ENCODE results near the gene USP32. TPM values are rescaled to one million over a fixed set of nuclear protein-coding genes. Genes with fewer than 3 reads are reported as not detected.

Gene USP32
- polyA plus RNA-seq, 4 donors = 31.8 to 44.2 (median 42.3) TPM

- DNase-seq (ENCODE audit: low read depth in 4 of 4, low spot score in 3 of 4) = no peak
Measured at GRCh38 chr17:60304502-60304901, 87.4 kb downstream of the USP32 start.

GRCh38 chr17:60303406-60304099 lies 88.4 kb downstream of the USP32 start:
- no peak for DNase-seq (ENCODE audit: low read depth in 4 of 4, low spot score in 3 of 4)

- no peak for DNase-seq (ENCODE audit: low read depth in 4 of 4, low spot score in 3 of 4)
Measured at GRCh38 chr17:60301649-60302048, 90.3 kb downstream of the USP32 start.

GRCh38 chr17:60300949-60301348 lies 91.0 kb downstream of the USP32 start:
- no peak for DNase-seq (ENCODE audit: low read depth in 4 of 4, low spot score in 3 of 4)

GRCh38 chr17:60300011-60300410 lies 91.9 kb downstream of the USP32 start:
- no peak for DNase-seq (ENCODE audit: low read depth in 4 of 4, low spot score in 3 of 4)

GRCh38 chr17:60297760-60298401 lies 94.1 kb downstream of the USP32 start:
- DNase-seq (ENCODE audit: low read depth in 4 of 4, low spot score in 3 of 4) = no peak

GRCh38 chr17:60296177-60296576 lies 95.8 kb downstream of the USP32 start:
- DNase-seq (ENCODE audit: low read depth in 4 of 4, low spot score in 3 of 4) = no peak

GRCh38 chr17:60293580-60294335 lies 98.2 kb downstream of the USP32 start:
- DNase-seq (ENCODE audit: low read depth in 4 of 4, low spot score in 3 of 4) = no peak

- DNase-seq (ENCODE audit: low read depth in 4 of 4, low spot score in 3 of 4) = no peak
Measured at GRCh38 chr17:60292697-60293096, 99.2 kb downstream of the USP32 start.

- no peak for DNase-seq (ENCODE audit: low read depth in 4 of 4, low spot score in 3 of 4)
Measured at GRCh38 chr17:60284709-60285108, 107.2 kb downstream of the USP32 start.

- DNase-seq (ENCODE audit: low read depth in 4 of 4, low spot score in 3 of 4) = no peak
Measured at GRCh38 chr17:60283816-60284215, 108.1 kb downstream of the USP32 start.

- no peak for DNase-seq (ENCODE audit: low read depth in 4 of 4, low spot score in 3 of 4)
Measured at GRCh38 chr17:60280673-60281072, 111.3 kb downstream of the USP32 start.

- no peak for DNase-seq (ENCODE audit: low read depth in 4 of 4, low spot score in 3 of 4)
Measured at GRCh38 chr17:60278237-60278636, 113.7 kb downstream of the USP32 start.

GRCh38 chr17:60277258-60277657 lies 114.7 kb downstream of the USP32 start:
- no peak for DNase-seq (ENCODE audit: low read depth in 4 of 4, low spot score in 3 of 4)

- DNase-seq (ENCODE audit: low read depth in 4 of 4, low spot score in 3 of 4) = no peak
Measured at GRCh38 chr17:60269417-60269816, 122.5 kb downstream of the USP32 start.

- DNase-seq (ENCODE audit: low read depth in 4 of 4, low spot score in 3 of 4) = no peak
Measured at GRCh38 chr17:60260540-60260939, 131.4 kb downstream of the USP32 start.

- DNase-seq (ENCODE audit: low read depth in 4 of 4, low spot score in 3 of 4) = no peak
Measured at GRCh38 chr17:60258313-60258712, 133.6 kb downstream of the USP32 start.

- DNase-seq (ENCODE audit: low read depth in 4 of 4, low spot score in 3 of 4) = no peak
Measured at GRCh38 chr17:60256174-60256573, 135.8 kb downstream of the USP32 start.

GRCh38 chr17:60253048-60253447 lies 138.9 kb downstream of the USP32 start:
- no peak for DNase-seq (ENCODE audit: low read depth in 4 of 4, low spot score in 3 of 4)

- DNase-seq (ENCODE audit: low read depth in 4 of 4, low spot score in 3 of 4) = no peak
Measured at GRCh38 chr17:60252459-60252858, 139.5 kb downstream of the USP32 start.

- no peak for DNase-seq (ENCODE audit: low read depth in 4 of 4, low spot score in 3 of 4)
Measured at GRCh38 chr17:60249290-60249826, 142.6 kb downstream of the USP32 start.
